ENCODE results near the gene LIMK1. TPM values are rescaled to one million over a fixed set of nuclear protein-coding genes. Genes with fewer than 3 reads are reported as not detected.

Gene LIMK1
- total and polyA plus RNA-seq, 12 donors: 5.0 to 17.3 (median 9.6) TPM

- no peak for DNase-seq
Measured at GRCh38 chr7:74039337-74039736, 44.3 kb upstream of the LIMK1 start.

GRCh38 chr7:74040101-74040790 lies 43.4 kb upstream of the LIMK1 start:
- intact Hi-C loops (cut with DNase I): no loop called here
- peaks cover 0 to 41% (median 9%) of the 10 kb centered on the region in 9 donors for H3K4me1 ChIP-seq
- no peak for ATAC-seq
- DNase-seq: no peak
- no peak overlapping the region for H3K4me3 ChIP-seq
- peaks cover 0 to 3% (median 0%) of the 10 kb centered on the region in 7 donors for H3K27me3 ChIP-seq
- H3K36me3 ChIP-seq: peaks cover 0 to 94% (median 0%) of the 10 kb centered on the region in 9 donors
- H3K27ac ChIP-seq: peak overlapping the region in 1 of 10 donors; percentile 21
- WGBS, 2 donors: 70 to 74% methylated on average over 13 of the region's 13 CpGs
- H3K9me3 ChIP-seq: no peaks in the 10 kb centered on the region
- TF ChIP-seq, protein P1, sequence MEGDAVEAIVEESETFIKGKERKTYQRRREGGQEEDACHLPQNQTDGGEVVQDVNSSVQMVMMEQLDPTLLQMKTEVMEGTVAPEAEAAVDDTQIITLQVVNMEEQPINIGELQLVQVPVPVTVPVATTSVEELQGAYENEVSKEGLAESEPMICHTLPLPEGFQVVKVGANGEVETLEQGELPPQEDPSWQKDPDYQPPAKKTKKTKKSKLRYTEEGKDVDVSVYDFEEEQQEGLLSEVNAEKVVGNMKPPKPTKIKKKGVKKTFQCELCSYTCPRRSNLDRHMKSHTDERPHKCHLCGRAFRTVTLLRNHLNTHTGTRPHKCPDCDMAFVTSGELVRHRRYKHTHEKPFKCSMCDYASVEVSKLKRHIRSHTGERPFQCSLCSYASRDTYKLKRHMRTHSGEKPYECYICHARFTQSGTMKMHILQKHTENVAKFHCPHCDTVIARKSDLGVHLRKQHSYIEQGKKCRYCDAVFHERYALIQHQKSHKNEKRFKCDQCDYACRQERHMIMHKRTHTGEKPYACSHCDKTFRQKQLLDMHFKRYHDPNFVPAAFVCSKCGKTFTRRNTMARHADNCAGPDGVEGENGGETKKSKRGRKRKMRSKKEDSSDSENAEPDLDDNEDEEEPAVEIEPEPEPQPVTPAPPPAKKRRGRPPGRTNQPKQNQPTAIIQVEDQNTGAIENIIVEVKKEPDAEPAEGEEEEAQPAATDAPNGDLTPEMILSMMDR (IDR thresholded peaks at IDR 0.05): no peak

More at GRCh38 chr7:74039337-74039736, 44.3 kb upstream of the LIMK1 start:
- WGBS, 2 donors: 81 to 83% methylated on average over 11 of the region's 11 CpGs
- Histone ChIP-seq H3K4me3 (no peak overlapping the region), H3K27ac (peak overlapping the region in 6 of 10 donors; percentile 37 to 72 (median 48)), H3K27me3 (peaks cover 0 to 3% (median 0%) of the 10 kb centered on the region in 7 donors), H3K9me3 (no peaks in the 10 kb centered on the region), H3K4me1 (peaks cover 2 to 45% (median 9%) of the 10 kb centered on the region in 9 donors), H3K36me3 (peaks cover 0 to 90% (median 0%) of the 10 kb centered on the region in 9 donors)
- ATAC-seq: no peak
- intact Hi-C loops (cut with DNase I): loop anchor here in 1 of 10 donors (5.0 kb wide), 1 partner anchor 147 kb away; no protein-coding TSS in a partner anchor
- TF ChIP-seq, protein P1 (IDR thresholded peaks at IDR 0.05): no peak

GRCh38 chr7:74040791-74041520 lies 42.6 kb upstream of the LIMK1 start:
- Histone ChIP-seq H3K9me3 (no peaks in the 10 kb centered on the region), H3K4me1 (peaks cover 0 to 41% (median 9%) of the 10 kb centered on the region in 9 donors), H3K4me3 (no peak overlapping the region), H3K27me3 (peaks cover 0 to 3% (median 0%) of the 10 kb centered on the region in 7 donors), H3K36me3 (peaks cover 0 to 94% (median 0%) of the 10 kb centered on the region in 9 donors), H3K27ac (peak overlapping the region in 1 of 10 donors; percentile 21)
- intact Hi-C loops (cut with DNase I): no loop called here
- WGBS, 2 donors: 93 to 94% methylated on average over 12 of the region's 12 CpGs
- TF ChIP-seq, protein P1 (IDR thresholded peaks at IDR 0.05): no peak
- DNase-seq (no peak), ATAC-seq (no peak)

GRCh38 chr7:74042746-74043522 lies 40.7 kb upstream of the LIMK1 start:
- H3K9me3 ChIP-seq: no peaks in the 10 kb centered on the region
- TF ChIP-seq, protein P1 (IDR thresholded peaks at IDR 0.05): no peak
- ATAC-seq: no peak

More at GRCh38 chr7:74042746-74043522, 40.7 kb upstream of the LIMK1 start:
- WGBS, 2 donors: 75 to 78% methylated on average over 24 of the region's 24 CpGs
- peaks cover 0 to 94% (median under 1%) of the 10 kb centered on the region in 9 donors for H3K36me3 ChIP-seq
- intact Hi-C loops (cut with DNase I): no loop called here
- H3K27me3 ChIP-seq: peaks cover 0 to 3% (median 0%) of the 10 kb centered on the region in 7 donors
- no peak overlapping the region for H3K4me3 ChIP-seq
- no peak for DNase-seq
- H3K4me1 ChIP-seq: peaks cover 0 to 24% (median 6%) of the 10 kb centered on the region in 9 donors
- no peak overlapping the region for H3K27ac ChIP-seq

Data from heart right ventricle (tissue), 16 donors.